ENCODE data around the gene EIF4E3. TPM values are rescaled to one million over a fixed set of nuclear protein-coding genes. Genes with fewer than 3 reads are reported as not detected.

EIF4E3 gene
- total RNA-seq, 1 experiment from 2014 or later: 2.2 TPM

- Histone ChIP-seq H3F3A (ENCODE audit: low read length, unreplicated experiment) (no peaks in the 10 kb centered on the region), H3K36me3 (ENCODE audit: low read depth, low read length) (no peaks in the 10 kb centered on the region), H3K4me1 (ENCODE audit: insufficient read depth, low read length) (no peaks in the 10 kb centered on the region), H3K79me2 (ENCODE audit: low read length) (no peaks in the 10 kb centered on the region), H4K20me1 (ENCODE audit: low read length) (no peaks in the 10 kb centered on the region), H3K4me2 (ENCODE audit: low read length) (0 out of 2 replicates have a peak overlapping the region, but pooled peaks have one; percentile 2), H3K9me2 (replicated peaks; ENCODE audit: low read length) (no peaks in the 10 kb centered on the region), H3K27me3 (ENCODE audit: low read length) (no peaks in the 10 kb centered on the region), H3K4me3 (ENCODE audit: low read length) (no peak overlapping the region), H3K9me3 (ENCODE audit: low read length) (no peaks in the 10 kb centered on the region), H3K9ac (ENCODE audit: low read length) (no peak overlapping the region), H3K27ac (ENCODE audit: low read length) (no peak overlapping the region), H2AFZ (ENCODE audit: low read length) (peak overlapping the region; percentile 19; the same call in 1 of the 2 replicates)
- no TSS peak for BruUV-seq (replicated peaks)
- ATAC-seq: peak; percentile 72
- peak; percentile 52 for DNase-seq
- TF ChIP-seq CTCF (conservative IDR thresholded peaks at IDR 0.05; ENCODE audit: low read depth, low read length): no peak
- TF ChIP-seq EZH2 (IDR thresholded peaks at IDR 0.05; ENCODE audit: low read length, unreplicated experiment): no peak
- no peak for TF ChIP-seq EZH2phosphoT487 (IDR thresholded peaks at IDR 0.05; ENCODE audit: borderline replicate concordance, low read length)
- ChIA-PET CTCF (interaction anchor here (0.5 kb wide), 1 partner anchor 27 kb away, joined by 4 read pairs; no protein-coding TSS in a partner anchor), POLR2A (ENCODE audit: unreplicated experiment) (no interaction called here)
- intact Hi-C loops (cut with micrococcal nuclease): no loop called here
These were observed 22.8 kb downstream of the EIF4E3 start for GRCh38 chr3:71702131-71703024.

DNA sequence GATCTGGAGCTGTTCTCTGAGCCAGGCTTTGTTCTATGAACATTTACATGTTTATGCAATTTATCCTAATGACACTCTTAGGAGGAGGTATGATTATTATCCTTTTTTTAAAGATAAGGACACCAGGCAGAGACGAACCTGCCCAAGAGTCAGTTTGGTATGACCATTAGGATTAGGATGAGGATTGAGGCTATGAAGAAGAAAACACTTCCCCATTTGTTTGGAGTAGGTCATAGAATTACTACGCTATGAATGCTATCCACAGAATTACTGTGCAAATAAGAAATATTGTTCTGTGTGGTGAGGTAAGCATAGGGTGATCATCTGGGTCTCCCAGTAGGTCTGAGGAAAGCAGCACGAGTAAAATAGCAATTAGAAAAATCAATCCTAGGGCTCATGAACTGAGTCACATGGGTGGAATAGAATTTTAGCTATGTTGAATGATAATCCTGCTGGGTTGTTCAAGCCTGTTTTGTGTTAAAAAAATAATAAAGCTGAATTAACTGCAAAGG, 23.9 kb downstream of the EIF4E3 start:
- Histone ChIP-seq H3K4me2 (ENCODE audit: low read length) (no peak overlapping the region), H4K20me1 (ENCODE audit: low read length) (no peaks in the 10 kb centered on the region), H3K9ac (ENCODE audit: low read length) (no peak overlapping the region), H3K79me2 (ENCODE audit: low read length) (no peaks in the 10 kb centered on the region), H3K9me2 (replicated peaks; ENCODE audit: low read length) (no peaks in the 10 kb centered on the region), H3K27me3 (ENCODE audit: low read length) (no peaks in the 10 kb centered on the region), H3F3A (ENCODE audit: low read length, unreplicated experiment) (no peaks in the 10 kb centered on the region), H3K4me1 (ENCODE audit: insufficient read depth, low read length) (no peaks in the 10 kb centered on the region), H3K9me3 (ENCODE audit: low read length) (no peaks in the 10 kb centered on the region), H3K36me3 (ENCODE audit: low read depth, low read length) (no peaks in the 10 kb centered on the region), H3K27ac (ENCODE audit: low read length) (no peak overlapping the region), H2AFZ (ENCODE audit: low read length) (no peak overlapping the region), H3K4me3 (ENCODE audit: low read length) (no peak overlapping the region)
- intact Hi-C loops (cut with micrococcal nuclease): no loop called here
- no peak for DNase-seq
- TF ChIP-seq EZH2 (IDR thresholded peaks at IDR 0.05; ENCODE audit: low read length, unreplicated experiment) (no peak), CTCF (conservative IDR thresholded peaks at IDR 0.05; ENCODE audit: low read depth, low read length) (no peak), EZH2phosphoT487 (IDR thresholded peaks at IDR 0.05; ENCODE audit: borderline replicate concordance, low read length) (no peak)
- POLR2A ChIA-PET (ENCODE audit: unreplicated experiment): no interaction called here
- CTCF ChIA-PET: no interaction called here
- ATAC-seq: no peak
- BruUV-seq (replicated peaks): no TSS peak

GRCh38 chr3:71695000-71695482, 30.2 kb downstream of the EIF4E3 start:
- Histone ChIP-seq H3K36me3 (ENCODE audit: low read depth, low read length) (no peaks in the 10 kb centered on the region), H3K9me2 (replicated peaks; ENCODE audit: low read length) (no peaks in the 10 kb centered on the region), H2AFZ (ENCODE audit: low read length) (no peak overlapping the region), H3K4me1 (ENCODE audit: insufficient read depth, low read length) (no peaks in the 10 kb centered on the region), H3F3A (ENCODE audit: low read length, unreplicated experiment) (no peaks in the 10 kb centered on the region), H3K4me2 (ENCODE audit: low read length) (no peak overlapping the region), H3K9ac (ENCODE audit: low read length) (no peak overlapping the region), H3K27me3 (ENCODE audit: low read length) (no peaks in the 10 kb centered on the region), H3K27ac (ENCODE audit: low read length) (no peak overlapping the region), H4K20me1 (ENCODE audit: low read length) (no peaks in the 10 kb centered on the region), H3K9me3 (ENCODE audit: low read length) (no peaks in the 10 kb centered on the region), H3K4me3 (ENCODE audit: low read length) (no peak overlapping the region), H3K79me2 (ENCODE audit: low read length) (no peaks in the 10 kb centered on the region)
- BruUV-seq (replicated peaks): no TSS peak
- ChIA-PET POLR2A (ENCODE audit: unreplicated experiment) (no interaction called here), CTCF (no interaction called here)
- ATAC-seq (no peak), DNase-seq (no peak)
- TF ChIP-seq CTCF (conservative IDR thresholded peaks at IDR 0.05; ENCODE audit: low read depth, low read length) (no peak), EZH2 (IDR thresholded peaks at IDR 0.05; ENCODE audit: low read length, unreplicated experiment) (no peak), EZH2phosphoT487 (IDR thresholded peaks at IDR 0.05; ENCODE audit: borderline replicate concordance, low read length) (no peak)
- intact Hi-C loops (cut with micrococcal nuclease): no loop called here
